ENCODE measurements around the gene SECISBP2.
"Not testable (repeated sequence)": the region's sequence is repeated elsewhere in the genome, so short reads cannot be mapped to it uniquely, and the experiment has no call there.

Gene SECISBP2, protein sequence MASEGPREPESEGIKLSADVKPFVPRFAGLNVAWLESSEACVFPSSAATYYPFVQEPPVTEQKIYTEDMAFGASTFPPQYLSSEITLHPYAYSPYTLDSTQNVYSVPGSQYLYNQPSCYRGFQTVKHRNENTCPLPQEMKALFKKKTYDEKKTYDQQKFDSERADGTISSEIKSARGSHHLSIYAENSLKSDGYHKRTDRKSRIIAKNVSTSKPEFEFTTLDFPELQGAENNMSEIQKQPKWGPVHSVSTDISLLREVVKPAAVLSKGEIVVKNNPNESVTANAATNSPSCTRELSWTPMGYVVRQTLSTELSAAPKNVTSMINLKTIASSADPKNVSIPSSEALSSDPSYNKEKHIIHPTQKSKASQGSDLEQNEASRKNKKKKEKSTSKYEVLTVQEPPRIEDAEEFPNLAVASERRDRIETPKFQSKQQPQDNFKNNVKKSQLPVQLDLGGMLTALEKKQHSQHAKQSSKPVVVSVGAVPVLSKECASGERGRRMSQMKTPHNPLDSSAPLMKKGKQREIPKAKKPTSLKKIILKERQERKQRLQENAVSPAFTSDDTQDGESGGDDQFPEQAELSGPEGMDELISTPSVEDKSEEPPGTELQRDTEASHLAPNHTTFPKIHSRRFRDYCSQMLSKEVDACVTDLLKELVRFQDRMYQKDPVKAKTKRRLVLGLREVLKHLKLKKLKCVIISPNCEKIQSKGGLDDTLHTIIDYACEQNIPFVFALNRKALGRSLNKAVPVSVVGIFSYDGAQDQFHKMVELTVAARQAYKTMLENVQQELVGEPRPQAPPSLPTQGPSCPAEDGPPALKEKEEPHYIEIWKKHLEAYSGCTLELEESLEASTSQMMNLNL

DNA sequence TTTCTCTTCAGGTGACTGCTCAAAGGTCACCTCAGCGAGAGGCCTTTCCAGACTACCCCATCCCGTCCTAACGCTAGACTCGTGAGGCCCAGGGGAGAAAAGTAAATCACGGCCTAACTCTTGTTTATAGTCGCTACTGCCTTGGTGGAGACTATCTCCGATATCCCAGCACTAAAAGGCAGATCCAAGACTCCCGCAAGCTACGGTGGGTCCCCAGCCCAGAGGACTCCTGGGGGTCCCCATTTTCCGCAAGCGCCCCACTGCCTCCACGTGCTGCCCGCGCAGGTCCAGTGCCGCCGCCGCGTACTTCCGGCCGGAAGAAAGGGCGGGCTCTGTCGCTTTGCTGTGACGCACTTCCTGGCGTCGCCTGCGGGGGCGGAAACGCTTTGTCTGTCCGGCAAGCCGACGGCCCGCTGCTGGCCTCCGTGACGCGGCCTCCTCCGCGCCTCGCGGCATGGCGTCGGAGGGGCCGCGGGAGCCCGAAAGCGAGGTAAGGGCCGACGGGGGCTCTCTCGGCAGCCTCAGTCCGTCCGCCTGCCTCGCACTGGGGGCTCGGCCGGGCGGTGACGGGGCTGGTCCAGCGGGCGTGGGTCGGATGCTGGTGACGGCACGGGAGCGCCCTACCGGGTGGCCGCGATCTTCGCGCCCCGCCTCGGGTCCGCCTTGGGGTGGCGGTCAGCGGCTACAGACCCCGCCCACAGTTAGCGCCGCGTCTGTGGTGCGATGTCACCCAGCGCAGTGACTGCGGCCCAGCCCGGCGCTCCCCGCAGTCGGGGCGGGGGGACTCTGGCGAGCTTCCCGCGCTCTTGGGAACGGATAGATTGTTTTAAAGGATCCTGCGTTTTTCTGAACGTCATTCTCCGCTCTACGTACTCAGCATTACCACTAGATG is at the start of gene SECISBP2:
TSS of gene SECISBP2 (plus strand) at position 378 of the 892 bp plus-strand sequence. CDS start at position 455, 77 bp downstream.
- peak within 1 kb of the TSS; percentile 97 for H3K27ac ChIP-seq

DNA sequence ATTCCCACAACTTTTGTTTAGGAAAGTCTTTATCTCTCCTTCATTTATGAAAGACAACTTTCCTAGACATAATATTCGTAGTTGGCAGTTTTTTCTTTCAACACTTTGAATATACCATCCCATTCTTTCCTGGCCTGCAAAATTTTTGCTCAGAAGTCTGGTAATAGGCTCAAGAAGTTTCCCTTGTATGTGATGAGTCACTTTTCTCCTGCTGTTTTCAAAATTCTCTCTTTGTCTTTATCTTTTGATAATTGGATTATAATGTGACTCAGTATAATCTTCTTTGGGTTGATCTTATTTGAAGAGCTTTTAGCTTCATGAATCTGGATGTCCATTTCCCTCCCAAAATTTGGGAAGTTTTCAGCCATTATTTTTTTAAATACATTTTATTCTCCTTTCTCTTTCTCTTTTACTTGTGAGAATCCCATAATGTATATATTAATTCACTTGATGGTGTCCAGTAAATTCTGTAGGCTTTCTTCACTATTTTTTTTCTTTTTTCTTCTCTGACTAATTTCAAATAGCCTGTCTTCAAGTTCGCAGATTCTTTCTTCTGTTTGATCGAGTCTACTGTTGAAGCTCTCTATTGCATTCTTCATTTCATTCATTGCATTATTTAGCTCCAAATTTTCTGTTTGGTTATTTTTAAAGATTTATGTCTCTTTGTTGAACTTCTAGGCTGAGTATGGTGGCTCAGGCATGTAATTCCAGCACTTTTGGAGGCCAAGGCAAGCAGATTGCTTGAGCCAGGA is 44.6 kb upstream of the SECISBP2 start:
- TF ChIP-seq ZFX (IDR thresholded peaks at IDR 0.05; ENCODE audit: borderline replicate concordance), result no peak
- TF ChIP-seq, protein P1, sequence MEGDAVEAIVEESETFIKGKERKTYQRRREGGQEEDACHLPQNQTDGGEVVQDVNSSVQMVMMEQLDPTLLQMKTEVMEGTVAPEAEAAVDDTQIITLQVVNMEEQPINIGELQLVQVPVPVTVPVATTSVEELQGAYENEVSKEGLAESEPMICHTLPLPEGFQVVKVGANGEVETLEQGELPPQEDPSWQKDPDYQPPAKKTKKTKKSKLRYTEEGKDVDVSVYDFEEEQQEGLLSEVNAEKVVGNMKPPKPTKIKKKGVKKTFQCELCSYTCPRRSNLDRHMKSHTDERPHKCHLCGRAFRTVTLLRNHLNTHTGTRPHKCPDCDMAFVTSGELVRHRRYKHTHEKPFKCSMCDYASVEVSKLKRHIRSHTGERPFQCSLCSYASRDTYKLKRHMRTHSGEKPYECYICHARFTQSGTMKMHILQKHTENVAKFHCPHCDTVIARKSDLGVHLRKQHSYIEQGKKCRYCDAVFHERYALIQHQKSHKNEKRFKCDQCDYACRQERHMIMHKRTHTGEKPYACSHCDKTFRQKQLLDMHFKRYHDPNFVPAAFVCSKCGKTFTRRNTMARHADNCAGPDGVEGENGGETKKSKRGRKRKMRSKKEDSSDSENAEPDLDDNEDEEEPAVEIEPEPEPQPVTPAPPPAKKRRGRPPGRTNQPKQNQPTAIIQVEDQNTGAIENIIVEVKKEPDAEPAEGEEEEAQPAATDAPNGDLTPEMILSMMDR (IDR thresholded peaks at IDR 0.05), result no peak
- no peak overlapping the region for H3K27ac ChIP-seq

More for the DNA sequence above, at the start of gene SECISBP2:
- TF ChIP-seq ZFX (IDR thresholded peaks at IDR 0.05; ENCODE audit: borderline replicate concordance), result no peak
- TF ChIP-seq, protein P1 (IDR thresholded peaks at IDR 0.05), result peak; percentile 88

DNA sequence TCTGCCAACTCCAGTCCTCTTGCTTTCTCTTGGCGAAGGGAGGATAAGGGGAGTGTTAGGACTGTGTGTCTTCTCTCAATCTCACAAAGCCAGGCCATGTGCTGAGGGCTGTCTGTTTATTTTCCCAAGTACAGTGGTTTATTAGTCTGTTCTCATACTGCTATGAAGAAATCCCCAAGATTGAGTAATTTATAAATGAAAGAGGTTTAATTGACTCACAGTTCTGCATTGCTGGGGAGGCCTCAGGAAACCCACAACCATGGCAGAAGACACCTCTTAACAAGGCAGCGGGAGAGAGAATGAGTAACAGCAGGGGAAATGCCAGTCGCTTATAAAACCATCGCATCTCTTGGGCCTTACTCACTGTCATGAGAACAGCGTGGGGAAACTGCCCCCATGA is 43.5 kb upstream of the SECISBP2 start:
- no peak overlapping the region for H3K27ac ChIP-seq

DNA sequence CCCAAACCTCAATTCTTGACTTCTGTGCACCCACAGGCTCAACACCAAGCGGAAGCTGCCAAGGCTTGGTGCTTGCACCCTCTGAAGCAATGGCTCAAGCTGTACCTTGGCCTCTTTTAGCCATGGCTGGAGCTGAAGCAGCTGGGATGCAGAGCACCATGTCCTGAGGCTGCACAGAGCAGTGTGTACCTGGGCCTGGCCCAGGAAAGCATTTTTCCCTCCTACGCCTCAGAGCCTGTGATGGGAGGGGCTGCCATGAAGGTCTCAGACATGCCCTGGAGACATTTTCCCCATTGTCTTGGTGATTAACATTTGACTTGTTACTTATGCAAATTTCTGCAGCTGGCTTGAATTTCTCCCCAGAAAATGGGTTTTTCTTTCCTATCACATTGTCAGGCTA is 42.3 kb upstream of the SECISBP2 start:
- not testable (repeated sequence) for H3K27ac ChIP-seq

More for the DNA sequence above, 43.5 kb upstream of the SECISBP2 start:
- no peak for TF ChIP-seq ZFX (IDR thresholded peaks at IDR 0.05; ENCODE audit: borderline replicate concordance)
- TF ChIP-seq, protein P1 (IDR thresholded peaks at IDR 0.05), result no peak

DNA sequence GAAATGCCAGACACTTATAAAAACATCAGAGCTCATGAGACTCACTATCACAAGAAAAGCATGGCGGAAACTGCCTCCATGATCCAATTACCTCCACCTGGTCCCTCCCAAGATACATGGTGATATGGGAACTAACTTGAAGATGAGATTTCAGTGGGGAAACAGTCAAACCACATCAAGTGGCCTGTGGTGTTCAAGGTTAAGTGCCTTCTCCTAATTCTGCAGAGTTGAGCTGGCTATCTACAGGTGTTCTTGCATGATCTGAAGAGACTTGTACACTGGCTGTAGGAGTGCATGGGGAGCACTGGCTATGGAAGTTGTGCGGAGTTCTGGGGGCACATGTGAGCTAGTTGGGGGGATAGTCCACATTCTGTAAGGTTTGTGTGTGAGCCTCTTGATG is 41.3 kb upstream of the SECISBP2 start:
- no peak for TF ChIP-seq ZFX (IDR thresholded peaks at IDR 0.05; ENCODE audit: borderline replicate concordance)
- TF ChIP-seq, protein P1 (IDR thresholded peaks at IDR 0.05), result no peak
- H3K27ac ChIP-seq, result no peak overlapping the region

DNA sequence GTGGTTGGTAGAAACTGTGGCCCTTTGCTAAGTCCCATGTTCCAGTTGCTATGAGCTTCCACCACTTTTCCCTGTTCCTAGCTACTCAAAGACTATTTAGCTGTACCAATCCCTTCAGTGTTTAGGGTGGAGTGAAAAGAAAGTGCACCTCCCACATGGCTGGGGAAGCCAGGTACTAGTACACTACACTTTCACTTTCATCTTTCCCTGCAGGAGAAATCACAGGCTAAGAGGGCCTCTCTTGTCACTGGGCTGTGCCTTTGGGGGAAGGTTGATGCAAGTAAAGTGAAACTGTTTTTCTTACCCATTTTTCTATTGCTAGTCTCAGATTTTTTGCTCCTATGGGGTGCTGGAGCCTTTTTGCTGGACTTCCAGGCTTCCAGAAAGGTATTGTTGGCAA is 40.8 kb upstream of the SECISBP2 start:
- no peak for TF ChIP-seq ZFX (IDR thresholded peaks at IDR 0.05; ENCODE audit: borderline replicate concordance)
- TF ChIP-seq, protein P1 (IDR thresholded peaks at IDR 0.05), result no peak
- H3K27ac ChIP-seq, result no peak overlapping the region
